DMS53 (cell line): ENCODE measurements around the gene RNU6-1.

Source experiments
- DNase-seq: peaks from one replicate; lab custom pipeline; 2025; lab: John Stamatoyannopoulos, UW

RNU6-1 gene

DNA sequence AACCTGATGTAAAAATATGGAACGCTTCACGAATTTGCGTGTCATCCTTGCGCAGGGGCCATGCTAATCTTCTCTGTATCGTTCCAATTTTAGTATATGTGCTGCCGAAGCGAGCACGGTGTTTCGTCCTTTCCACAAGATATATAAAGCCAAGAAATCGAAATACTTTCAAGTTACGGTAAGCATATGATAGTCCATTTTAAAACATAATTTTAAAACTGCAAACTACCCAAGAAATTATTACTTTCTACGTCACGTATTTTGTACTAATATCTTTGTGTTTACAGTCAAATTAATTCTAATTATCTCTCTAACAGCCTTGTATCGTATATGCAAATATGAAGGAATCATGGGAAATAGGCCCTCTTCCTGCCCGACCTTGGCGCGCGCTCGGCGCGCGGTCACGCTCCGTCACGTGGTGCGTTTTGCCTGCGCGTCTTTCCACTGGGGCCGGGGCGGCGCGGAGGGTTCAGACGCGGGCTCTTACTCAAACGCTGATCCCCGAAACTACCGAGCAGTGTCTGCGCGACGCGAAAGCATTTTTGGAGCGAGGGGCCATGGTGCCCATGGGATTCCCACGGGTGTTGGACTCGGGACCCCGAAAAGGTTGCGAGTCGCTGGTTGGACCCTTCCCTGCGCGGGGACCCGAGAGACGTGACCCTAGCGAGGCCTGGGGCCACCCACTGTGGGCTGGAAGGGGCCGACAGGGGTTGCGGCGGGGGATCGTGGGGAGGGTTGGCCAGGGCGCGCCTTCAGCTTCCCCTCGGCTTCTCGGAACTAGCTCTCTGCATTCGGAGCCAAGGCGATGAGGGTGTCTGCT lies at the start of gene RNU6-1:
Gene RNU6-1, minus strand, starts transcription at position 117 of the 820 bp plus-strand sequence.
- DNase-seq: peak; percentile 94

- no peak for DNase-seq
Measured at GRCh38 chr15:67887776-67888175, 47.9 kb upstream of the RNU6-1 start.

GRCh38 chr15:67885861-67886260 lies 46.0 kb upstream of the RNU6-1 start:
- no peak for DNase-seq

DNA sequence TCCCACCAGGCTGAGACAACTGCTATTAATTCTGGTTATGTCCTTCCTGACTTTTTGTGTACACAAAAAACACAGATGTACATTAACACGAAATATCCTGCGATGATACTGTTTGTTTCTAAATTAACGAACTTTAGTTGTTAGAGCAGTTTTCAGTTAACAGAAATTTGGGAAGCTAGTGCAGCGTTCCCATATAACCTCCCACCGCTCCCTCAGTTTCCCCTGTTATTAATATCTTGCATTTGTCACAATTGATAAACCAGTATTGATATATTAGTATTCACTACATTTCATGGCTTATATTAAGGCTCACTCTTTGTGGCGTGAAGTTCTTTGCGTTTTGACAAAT lies 45.3 kb upstream of the RNU6-1 start:
- no peak for DNase-seq

- peak; percentile 74 for DNase-seq
Measured at GRCh38 chr15:67884514-67885174, 44.8 kb upstream of the RNU6-1 start.

DNA sequence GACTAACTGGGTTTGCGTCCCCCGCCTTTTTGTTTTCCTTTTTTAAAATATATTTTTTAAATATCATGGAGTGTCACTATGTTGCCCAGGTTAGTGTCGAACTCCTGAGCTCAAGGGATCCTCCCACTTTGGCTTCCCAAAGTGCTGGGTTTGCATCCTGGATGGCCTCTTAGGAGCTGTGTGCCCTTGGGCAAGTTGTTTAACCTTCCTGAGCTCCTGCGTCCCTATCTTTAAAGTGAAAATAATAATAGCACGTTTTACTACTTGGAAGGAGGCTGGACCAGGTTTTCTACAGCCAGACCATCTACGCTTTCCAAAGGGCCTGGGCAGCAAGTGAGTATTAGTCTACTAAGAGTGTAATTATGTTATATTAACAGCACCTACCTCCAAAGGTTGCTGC lies 44.2 kb upstream of the RNU6-1 start:
- no peak for DNase-seq

DNA sequence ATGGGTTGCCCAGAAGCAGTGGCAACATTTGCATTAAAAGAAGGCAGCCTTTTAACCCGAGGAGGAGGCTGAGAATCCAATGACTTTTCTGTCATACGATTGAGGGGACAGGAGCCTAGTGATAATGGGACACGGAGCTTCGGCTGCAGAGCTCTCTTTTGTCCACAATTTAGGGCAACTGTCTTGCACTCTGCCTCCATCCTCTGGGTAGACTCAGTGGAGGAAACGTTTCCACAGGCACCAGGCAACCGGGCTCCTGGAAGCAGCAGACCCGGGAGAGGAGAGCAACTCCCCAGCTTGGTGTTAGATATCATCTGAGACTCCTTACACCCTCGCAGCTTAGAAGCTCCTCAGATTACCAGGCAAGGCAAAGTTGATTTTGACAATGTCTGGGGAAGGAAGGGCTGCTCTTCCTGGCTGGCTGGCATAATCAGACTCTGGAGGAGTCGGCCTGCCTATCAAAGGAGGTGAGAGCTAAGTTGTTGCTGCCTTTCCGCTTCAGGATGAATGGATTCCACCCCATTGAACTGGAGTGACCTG lies 43.5 kb upstream of the RNU6-1 start:
- DNase-seq: no peak

GRCh38 chr15:67882487-67883233 lies 42.8 kb upstream of the RNU6-1 start:
- no peak for DNase-seq

GRCh38 chr15:67880651-67881182 lies 40.9 kb upstream of the RNU6-1 start:
- DNase-seq: no peak

DNA sequence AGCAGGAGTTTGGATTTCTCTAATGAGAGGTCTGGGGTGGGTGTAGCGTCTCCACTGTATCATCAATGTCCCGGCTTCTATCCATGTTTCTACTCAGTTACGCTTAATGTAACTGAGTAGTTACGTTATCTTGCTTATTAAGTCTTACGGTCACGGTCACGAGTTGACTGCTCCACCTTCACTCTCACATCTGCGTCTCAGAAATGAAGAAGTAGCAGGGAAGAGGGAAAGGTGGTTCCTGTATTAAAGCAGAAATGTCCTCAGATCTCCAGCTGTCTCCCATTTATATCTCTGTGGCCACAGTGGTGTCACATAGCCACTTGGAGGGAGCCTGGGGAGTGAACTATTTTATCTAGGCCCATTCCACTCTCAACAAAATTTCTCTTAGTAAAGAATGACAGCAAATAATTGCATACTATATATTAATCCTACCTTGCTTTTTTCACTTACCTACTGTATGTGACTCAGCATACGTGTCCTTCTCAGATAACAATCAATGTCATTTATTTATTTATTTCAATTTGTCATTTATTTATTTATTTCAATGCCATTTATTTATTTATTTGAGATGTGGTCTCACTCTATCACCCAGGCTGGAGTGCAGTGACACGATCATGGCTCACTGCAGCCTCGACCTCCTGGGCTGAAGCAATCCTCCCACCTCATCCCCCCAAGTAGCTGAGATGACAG lies 39.7 kb upstream of the RNU6-1 start:
- DNase-seq: no peak

GRCh38 chr15:67878712-67879206 lies 38.9 kb upstream of the RNU6-1 start:
- DNase-seq: no peak

DNA sequence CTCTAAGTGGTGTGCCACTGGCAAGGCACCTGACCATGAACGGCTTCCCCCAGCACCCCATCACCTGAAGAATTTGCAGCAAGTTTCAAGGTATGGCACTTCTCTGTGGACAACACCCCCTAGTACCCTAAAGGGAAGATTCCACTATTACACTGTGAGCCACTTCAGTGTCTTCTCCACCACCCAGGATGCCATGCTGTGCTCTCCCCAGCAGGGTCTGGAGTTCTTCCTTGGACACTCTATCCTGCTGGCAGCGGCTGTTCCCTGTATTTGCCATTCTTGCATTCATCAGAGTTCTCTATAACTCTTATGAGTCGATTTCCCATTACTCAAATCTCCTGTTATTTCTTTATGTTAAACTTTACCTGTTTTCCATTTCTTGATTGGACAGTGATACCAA lies 33.9 kb upstream of the RNU6-1 start:
- DNase-seq: peak; percentile 3

- DNase-seq: no peak
Measured at GRCh38 chr15:67870868-67871408, 31.1 kb upstream of the RNU6-1 start.

GRCh38 chr15:67869701-67870100 lies 29.9 kb upstream of the RNU6-1 start:
- no peak for DNase-seq

GRCh38 chr15:67865766-67866165 lies 25.9 kb upstream of the RNU6-1 start:
- DNase-seq: no peak

- no peak for DNase-seq
Measured at GRCh38 chr15:67865331-67865730, 25.5 kb upstream of the RNU6-1 start.

GRCh38 chr15:67863442-67863987 lies 23.7 kb upstream of the RNU6-1 start:
- DNase-seq: peak; percentile 87

GRCh38 chr15:67862750-67863441 lies 23.1 kb upstream of the RNU6-1 start:
- DNase-seq: no peak

- DNase-seq: no peak
Measured at GRCh38 chr15:67861983-67862382, 22.1 kb upstream of the RNU6-1 start.

DNA sequence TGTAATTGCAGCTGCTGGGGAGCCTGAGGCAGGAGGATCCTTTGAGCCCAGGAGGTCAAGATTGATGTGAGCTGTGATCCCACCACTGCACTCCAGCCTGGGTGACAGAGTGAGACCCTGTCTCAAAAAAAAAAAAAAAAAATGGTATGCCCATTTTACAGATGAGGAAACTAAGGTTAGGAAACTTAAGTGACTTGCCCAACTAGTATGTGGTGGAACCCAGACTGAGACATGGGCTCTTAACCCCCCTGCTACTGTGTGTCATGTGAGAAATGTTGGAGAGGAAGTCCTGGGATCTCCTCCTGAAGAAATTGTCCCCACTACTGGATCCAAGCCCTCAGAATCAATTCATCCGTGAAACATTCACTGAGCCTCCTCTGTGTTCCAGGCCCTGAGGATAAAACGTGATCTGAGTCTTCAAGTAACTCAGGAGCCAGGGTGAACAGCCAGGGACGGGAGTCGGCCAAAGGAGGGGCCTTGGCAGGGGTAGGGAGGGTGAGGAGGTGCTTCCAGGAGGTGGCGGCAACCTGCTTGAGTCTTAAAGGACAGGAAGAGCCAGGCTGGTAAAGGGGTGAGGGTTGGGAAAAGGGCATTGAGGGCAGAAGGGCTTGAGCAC lies 19.6 kb upstream of the RNU6-1 start:
- DNase-seq: no peak
